ENCODE data around the gene ATXN7L1.

Gene ATXN7L1

DNA sequence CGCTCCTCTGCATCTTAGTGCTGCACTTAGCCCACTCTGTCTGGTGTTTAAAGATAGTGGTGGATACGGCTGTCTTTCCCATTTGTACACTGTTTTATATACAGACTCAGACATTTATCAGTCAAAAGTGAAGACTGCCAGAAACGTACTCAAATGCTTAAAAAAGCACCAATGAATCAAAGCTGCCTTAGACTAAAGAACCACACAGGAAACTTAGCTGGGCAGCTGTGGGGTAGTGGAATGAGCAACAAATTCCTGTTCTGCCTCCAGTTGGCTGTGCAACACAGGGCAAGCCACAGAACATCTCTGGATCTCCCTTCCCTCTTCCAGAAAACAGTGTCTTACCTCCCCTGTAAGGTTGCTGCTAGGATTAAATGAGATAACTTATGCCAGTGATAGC, 76.0 kb downstream of the ATXN7L1 start:
- no peak for TF ChIP-seq GATA3 (IDR thresholded peaks at IDR 0.05; ENCODE audit: low read depth, low read length)
- TF ChIP-seq GATA2 (IDR thresholded peaks at IDR 0.05; ENCODE audit: low read depth, low read length): no peak

GRCh38 chr7:105799677-105800076, 76.7 kb downstream of the ATXN7L1 start:
- TF ChIP-seq GATA3 (IDR thresholded peaks at IDR 0.05; ENCODE audit: low read depth, low read length) (no peak), GATA2 (IDR thresholded peaks at IDR 0.05; ENCODE audit: low read depth, low read length) (no peak)

- no peak for TF ChIP-seq GATA3 (IDR thresholded peaks at IDR 0.05; ENCODE audit: low read depth, low read length)
- no peak for TF ChIP-seq GATA2 (IDR thresholded peaks at IDR 0.05; ENCODE audit: low read depth, low read length)
These were observed 77.4 kb downstream of the ATXN7L1 start for GRCh38 chr7:105799006-105799405.

DNA sequence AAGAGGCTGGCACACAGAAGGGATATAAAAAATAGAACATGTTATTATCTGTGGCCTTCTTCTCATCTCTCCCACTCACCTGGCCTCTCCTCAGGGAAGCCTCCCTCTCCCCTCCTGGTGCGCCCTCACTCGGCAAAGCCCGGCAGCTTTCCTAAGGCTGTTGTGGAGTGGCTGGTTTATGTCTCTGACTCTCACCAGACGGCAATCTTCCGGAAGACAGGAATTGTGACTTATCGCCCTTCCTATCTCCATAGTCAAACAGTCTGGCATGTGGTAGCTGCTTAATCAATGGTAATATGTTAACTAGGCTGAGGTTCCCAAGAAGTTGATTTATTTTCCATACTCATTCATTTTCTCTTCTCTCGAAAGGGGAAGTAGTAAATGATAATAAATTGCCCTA, 78.7 kb downstream of the ATXN7L1 start:
- peak; percentile 84 for TF ChIP-seq GATA2 (IDR thresholded peaks at IDR 0.05; ENCODE audit: low read depth, low read length)
- TF ChIP-seq GATA3 (IDR thresholded peaks at IDR 0.05; ENCODE audit: low read depth, low read length): peak; percentile 70; the same call in 1 of the 2 replicates

GRCh38 chr7:105796365-105796764, 80.0 kb downstream of the ATXN7L1 start:
- TF ChIP-seq GATA3 (IDR thresholded peaks at IDR 0.05; ENCODE audit: low read depth, low read length): no peak
- no peak for TF ChIP-seq GATA2 (IDR thresholded peaks at IDR 0.05; ENCODE audit: low read depth, low read length)

- no peak for TF ChIP-seq GATA2 (IDR thresholded peaks at IDR 0.05; ENCODE audit: low read depth, low read length)
- no peak for TF ChIP-seq GATA3 (IDR thresholded peaks at IDR 0.05; ENCODE audit: low read depth, low read length)
These were observed 81.4 kb downstream of the ATXN7L1 start for GRCh38 chr7:105794741-105795729.

GRCh38 chr7:105792488-105793370, 83.7 kb downstream of the ATXN7L1 start:
- no peak for TF ChIP-seq GATA3 (IDR thresholded peaks at IDR 0.05; ENCODE audit: low read depth, low read length)
- no peak for TF ChIP-seq GATA2 (IDR thresholded peaks at IDR 0.05; ENCODE audit: low read depth, low read length)

DNA sequence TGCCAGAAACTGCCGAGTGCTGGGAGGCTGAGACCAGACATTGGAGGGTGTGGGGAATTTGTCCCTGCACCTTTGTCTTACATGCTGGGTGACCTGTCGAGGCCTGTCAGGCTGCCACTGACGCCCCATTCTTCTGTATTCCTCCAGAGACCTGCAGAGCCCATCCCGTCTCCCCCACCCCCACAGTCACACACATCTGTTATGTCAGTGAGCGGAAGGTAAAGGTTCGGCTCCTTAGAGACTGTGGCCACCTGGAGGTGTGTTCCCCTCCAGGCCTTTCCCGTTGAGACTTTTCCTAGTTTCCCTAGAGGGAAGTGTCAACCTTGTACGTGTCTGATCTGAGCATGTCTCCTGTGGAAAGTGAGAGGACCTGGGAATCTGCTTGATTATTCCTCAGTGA, 84.5 kb downstream of the ATXN7L1 start:
- no peak for TF ChIP-seq GATA2 (IDR thresholded peaks at IDR 0.05; ENCODE audit: low read depth, low read length)
- TF ChIP-seq GATA3 (IDR thresholded peaks at IDR 0.05; ENCODE audit: low read depth, low read length): no peak

DNA sequence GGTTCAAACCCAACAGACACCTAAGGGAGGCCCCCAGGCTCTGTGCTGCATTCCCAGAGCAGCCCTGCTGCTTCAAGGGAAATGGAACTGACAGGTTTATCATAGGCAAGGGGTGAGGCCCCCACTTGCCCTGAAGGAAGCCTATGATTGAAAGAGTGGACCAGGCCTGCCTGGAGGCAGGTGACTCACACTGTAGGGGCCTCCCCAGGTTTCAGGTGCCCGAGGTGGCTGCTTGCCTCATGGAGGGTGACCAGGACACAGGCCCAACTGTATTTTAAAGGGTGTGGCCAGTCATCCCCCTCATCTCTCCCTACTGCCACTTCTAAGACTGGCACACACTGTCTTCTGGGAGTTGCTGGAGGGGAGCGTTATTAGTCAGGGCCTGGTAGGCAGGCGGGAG, 85.4 kb downstream of the ATXN7L1 start:
- TF ChIP-seq GATA3 (IDR thresholded peaks at IDR 0.05; ENCODE audit: low read depth, low read length) (no peak), GATA2 (IDR thresholded peaks at IDR 0.05; ENCODE audit: low read depth, low read length) (no peak)

DNA sequence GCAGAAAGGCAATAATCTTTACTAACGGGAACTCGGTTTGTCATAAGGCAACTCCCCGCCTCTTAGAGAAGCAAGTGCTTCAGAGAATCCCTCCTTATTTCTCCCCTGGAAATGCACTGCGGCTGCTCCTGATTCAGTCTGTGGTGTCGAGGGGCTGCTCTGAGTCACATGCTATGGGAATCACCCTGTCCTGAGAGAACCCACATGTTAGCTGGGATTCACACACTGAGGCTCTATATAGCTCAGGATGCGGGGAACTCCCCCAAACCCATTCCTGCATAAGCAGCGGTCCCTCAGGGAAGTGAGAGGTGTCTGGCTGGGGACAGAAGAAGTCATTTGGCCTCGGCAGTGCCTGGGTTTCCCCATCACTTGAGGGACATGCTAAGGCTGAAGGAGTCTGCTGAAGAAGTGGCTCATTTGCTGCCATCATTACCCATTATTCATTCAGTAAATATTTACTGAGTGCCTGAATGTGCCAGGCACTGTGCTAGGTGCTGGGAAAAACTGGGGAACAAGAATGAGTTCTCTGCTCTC, 87.5 kb downstream of the ATXN7L1 start:
- no peak for TF ChIP-seq GATA2 (IDR thresholded peaks at IDR 0.05; ENCODE audit: low read depth, low read length)
- TF ChIP-seq GATA3 (IDR thresholded peaks at IDR 0.05; ENCODE audit: low read depth, low read length): no peak

GRCh38 chr7:105788356-105788755, 88.0 kb downstream of the ATXN7L1 start:
- TF ChIP-seq GATA2 (IDR thresholded peaks at IDR 0.05; ENCODE audit: low read depth, low read length) (no peak), GATA3 (IDR thresholded peaks at IDR 0.05; ENCODE audit: low read depth, low read length) (no peak)

DNA sequence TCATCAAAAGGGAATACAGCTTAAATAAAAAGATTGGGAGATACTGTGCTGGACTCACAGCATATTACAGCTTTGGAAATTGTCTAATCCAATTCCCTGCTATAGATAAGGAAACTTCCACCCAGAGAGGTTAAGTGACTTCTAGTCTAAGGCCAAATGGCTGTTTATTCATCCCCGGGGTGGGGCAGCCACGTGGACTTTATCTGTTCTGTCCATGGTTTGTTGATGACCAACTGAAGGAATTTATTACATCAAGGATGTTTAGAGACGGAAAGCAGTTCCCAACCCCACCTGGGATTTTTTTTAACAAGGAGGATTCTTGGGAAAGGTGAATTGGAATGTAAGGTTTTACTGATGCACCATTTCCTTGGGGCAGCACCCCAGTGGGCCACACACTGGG, 88.6 kb downstream of the ATXN7L1 start:
- TF ChIP-seq GATA2 (IDR thresholded peaks at IDR 0.05; ENCODE audit: low read depth, low read length) (peak; percentile 41), GATA3 (IDR thresholded peaks at IDR 0.05; ENCODE audit: low read depth, low read length) (no peak)

- TF ChIP-seq GATA2 (IDR thresholded peaks at IDR 0.05; ENCODE audit: low read depth, low read length) (no peak), GATA3 (IDR thresholded peaks at IDR 0.05; ENCODE audit: low read depth, low read length) (no peak)
These were observed 89.6 kb downstream of the ATXN7L1 start for GRCh38 chr7:105786520-105787470.

Data from SH-SY5Y (cell line).